ENCODE results near the gene LRRC8D. TPM values are rescaled to one million over a fixed set of nuclear protein-coding genes. Genes with fewer than 3 reads are reported as not detected.
A peak's percentile ranks its signal among the peaks of the same experiment; 100 is the strongest.

Gene LRRC8D
- total and polyA plus RNA-seq, 2 of the 4 experiments (the other 2 are of a cell fraction) = 34.1 to 35.3 TPM

DNA sequence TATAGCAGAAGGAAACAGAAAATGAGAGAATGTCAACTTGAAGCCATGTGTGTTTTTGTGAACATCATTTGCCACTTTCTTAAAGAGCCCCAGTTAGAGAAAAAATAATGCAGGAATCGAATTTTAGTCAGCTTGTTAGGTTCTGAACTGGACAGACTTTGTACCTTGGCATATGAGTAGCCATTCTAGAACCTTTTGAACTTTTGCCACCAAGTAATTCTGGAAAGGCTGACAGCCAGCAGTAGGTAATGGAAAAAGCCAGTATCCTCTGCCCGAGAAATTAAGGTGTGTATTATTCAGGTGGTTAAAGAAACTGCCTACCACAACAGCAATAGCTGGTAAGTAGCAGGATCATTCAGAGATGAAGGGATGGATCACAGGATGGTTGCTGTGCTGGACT, 20.7 kb downstream of the LRRC8D start:
- intact Hi-C loops (cut with micrococcal nuclease) (no loop called here), in situ Hi-C loops (cut with MboI; ENCODE audit: low sequenced_read_pairs) (no loop called here)
- CTCF ChIA-PET = no interaction called here

More for the DNA sequence above, 20.7 kb downstream of the LRRC8D start:
- TF ChIP-seq FOS (IDR thresholded peaks at IDR 0.05; ENCODE audit: low read depth, low read length) (no peak), MAFK (IDR thresholded peaks at IDR 0.05; ENCODE audit: low read depth, low read length) (no peak), NFE2L2 (IDR thresholded peaks at IDR 0.05; ENCODE audit: low read depth, low read length) (no peak), POLR2A (IDR thresholded peaks at IDR 0.05; ENCODE audit: low read depth, low read length) (no peak), RAD21 (IDR thresholded peaks at IDR 0.05; ENCODE audit: low read length) (no peak), CEBPB (IDR thresholded peaks at IDR 0.05; ENCODE audit: low read depth, low read length) (no peak), RFX5 (IDR thresholded peaks at IDR 0.05; ENCODE audit: low read depth, low read length) (no peak), CHD1 (IDR thresholded peaks at IDR 0.05; ENCODE audit: low read depth, low read length) (no peak), SMC3 (IDR thresholded peaks at IDR 0.05; ENCODE audit: low read depth, low read length) (no peak), RCOR1 (IDR thresholded peaks at IDR 0.05; ENCODE audit: insufficient replicate concordance, low read length) (no peak), MXI1 (IDR thresholded peaks at IDR 0.05; ENCODE audit: borderline replicate concordance, low read depth, low read length) (no peak), BHLHE40 (IDR thresholded peaks at IDR 0.05; ENCODE audit: low read depth, low read length) (no peak), MAZ (IDR thresholded peaks at IDR 0.05; ENCODE audit: borderline replicate concordance, low read depth, low read length) (no peak)
- TF ChIP-seq, protein P1, sequence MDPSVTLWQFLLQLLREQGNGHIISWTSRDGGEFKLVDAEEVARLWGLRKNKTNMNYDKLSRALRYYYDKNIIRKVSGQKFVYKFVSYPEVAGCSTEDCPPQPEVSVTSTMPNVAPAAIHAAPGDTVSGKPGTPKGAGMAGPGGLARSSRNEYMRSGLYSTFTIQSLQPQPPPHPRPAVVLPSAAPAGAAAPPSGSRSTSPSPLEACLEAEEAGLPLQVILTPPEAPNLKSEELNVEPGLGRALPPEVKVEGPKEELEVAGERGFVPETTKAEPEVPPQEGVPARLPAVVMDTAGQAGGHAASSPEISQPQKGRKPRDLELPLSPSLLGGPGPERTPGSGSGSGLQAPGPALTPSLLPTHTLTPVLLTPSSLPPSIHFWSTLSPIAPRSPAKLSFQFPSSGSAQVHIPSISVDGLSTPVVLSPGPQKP (IDR thresholded peaks at IDR 0.05; ENCODE audit: borderline replicate concordance, low read depth, low read length) = no peak
- TF ChIP-seq, protein P2, sequence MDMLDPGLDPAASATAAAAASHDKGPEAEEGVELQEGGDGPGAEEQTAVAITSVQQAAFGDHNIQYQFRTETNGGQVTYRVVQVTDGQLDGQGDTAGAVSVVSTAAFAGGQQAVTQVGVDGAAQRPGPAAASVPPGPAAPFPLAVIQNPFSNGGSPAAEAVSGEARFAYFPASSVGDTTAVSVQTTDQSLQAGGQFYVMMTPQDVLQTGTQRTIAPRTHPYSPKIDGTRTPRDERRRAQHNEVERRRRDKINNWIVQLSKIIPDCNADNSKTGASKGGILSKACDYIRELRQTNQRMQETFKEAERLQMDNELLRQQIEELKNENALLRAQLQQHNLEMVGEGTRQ (IDR thresholded peaks at IDR 0.05; ENCODE audit: low read depth, low read length) = no peak
- TF ChIP-seq, protein P3, sequence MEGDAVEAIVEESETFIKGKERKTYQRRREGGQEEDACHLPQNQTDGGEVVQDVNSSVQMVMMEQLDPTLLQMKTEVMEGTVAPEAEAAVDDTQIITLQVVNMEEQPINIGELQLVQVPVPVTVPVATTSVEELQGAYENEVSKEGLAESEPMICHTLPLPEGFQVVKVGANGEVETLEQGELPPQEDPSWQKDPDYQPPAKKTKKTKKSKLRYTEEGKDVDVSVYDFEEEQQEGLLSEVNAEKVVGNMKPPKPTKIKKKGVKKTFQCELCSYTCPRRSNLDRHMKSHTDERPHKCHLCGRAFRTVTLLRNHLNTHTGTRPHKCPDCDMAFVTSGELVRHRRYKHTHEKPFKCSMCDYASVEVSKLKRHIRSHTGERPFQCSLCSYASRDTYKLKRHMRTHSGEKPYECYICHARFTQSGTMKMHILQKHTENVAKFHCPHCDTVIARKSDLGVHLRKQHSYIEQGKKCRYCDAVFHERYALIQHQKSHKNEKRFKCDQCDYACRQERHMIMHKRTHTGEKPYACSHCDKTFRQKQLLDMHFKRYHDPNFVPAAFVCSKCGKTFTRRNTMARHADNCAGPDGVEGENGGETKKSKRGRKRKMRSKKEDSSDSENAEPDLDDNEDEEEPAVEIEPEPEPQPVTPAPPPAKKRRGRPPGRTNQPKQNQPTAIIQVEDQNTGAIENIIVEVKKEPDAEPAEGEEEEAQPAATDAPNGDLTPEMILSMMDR (conservative IDR thresholded peaks at IDR 0.05; ENCODE audit: low read depth, low read length) = no peak
- dilution Hi-C loops (cut with HindIII; ENCODE audit: low sequenced_read_pairs, unreplicated experiment) = no loop called here
- no peak for ATAC-seq (ENCODE audit: low read depth)
- Histone ChIP-seq H3K23ac (ENCODE audit: low read depth, low read length) (no peak overlapping the region), H2BK120ac (ENCODE audit: low read depth, low read length) (no peak overlapping the region), H4K5ac (ENCODE audit: low read depth, low read length) (no peak overlapping the region), H2BK15ac (ENCODE audit: low read depth, low read length) (no peak overlapping the region), H3K36me3 (ENCODE audit: control insufficient read depth, insufficient read depth, low read length) (no peaks in the 10 kb centered on the region), H3K27me3 (ENCODE audit: control insufficient read depth, insufficient read depth, low read length) (no peaks in the 10 kb centered on the region), H2AK9ac (replicated peaks; ENCODE audit: low read depth, low read length, poor library complexity) (no peak overlapping the region), H3K9ac (ENCODE audit: low read depth, low read length) (no peak overlapping the region), H3K9me1 (ENCODE audit: insufficient read depth, low read length) (no peaks in the 10 kb centered on the region), H3K4ac (ENCODE audit: low read depth, low read length) (no peak overlapping the region), H3K14ac (replicated peaks; ENCODE audit: low read depth, low read length) (no peak overlapping the region), H3K4me1 (ENCODE audit: control insufficient read depth, insufficient read depth, low read length) (peaks cover 6% of the 10 kb centered on the region), H2BK5ac (ENCODE audit: low read depth, low read length, poor library complexity, severe bottlenecking) (no peak overlapping the region), H3K18ac (ENCODE audit: low read depth, low read length) (no peak overlapping the region), H4K91ac (ENCODE audit: insufficient read depth, low read depth, low read length) (no peak overlapping the region), H3K9me3 (ENCODE audit: control insufficient read depth, insufficient read depth, low read length) (no peaks in the 10 kb centered on the region), H4K20me1 (ENCODE audit: insufficient read depth, low read length) (no peaks in the 10 kb centered on the region), H3K4me3 (ENCODE audit: insufficient read depth, low read depth, low read length) (no peak overlapping the region), H3K4me2 (ENCODE audit: low read depth, low read length) (no peak overlapping the region), H2BK20ac (ENCODE audit: low read depth, low read length) (no peak overlapping the region), H3K27ac (ENCODE audit: insufficient read depth, low read length) (no peak overlapping the region), H4K8ac (ENCODE audit: low read depth in 2 of 2, low read length in 2 of 2) (no peak overlapping the region), H2AK5ac (ENCODE audit: low read depth, low read length) (peak overlapping the region; percentile 4; the same call in 1 of the 2 replicates), H3K56ac (ENCODE audit: extremely low read depth, insufficient read depth, low read length) (no peak overlapping the region), H2AFZ (replicated peaks; ENCODE audit: low read length, poor library complexity) (no peak overlapping the region), H3K79me1 (ENCODE audit: low read depth in 1 of 2, low read length in 2 of 2) (peaks cover 13 to 22% of the 10 kb centered on the region in 2 experiments; a peak in 3 of 4 replicates)
- WGBS, 2 experiments (ENCODE audit: extremely low coverage in 2 of 2, insufficient read length in 1 of 2) = no CpG with 5 or more reads among the region's 2 CpGs
- POLR2A ChIA-PET (ENCODE audit: unreplicated experiment) = no interaction called here
- BruUV-seq (replicated peaks) = no TSS peak
- DNase-seq = no peak
